ENCODE data around the gene MROH8. TPM values are rescaled to one million over a fixed set of nuclear protein-coding genes. Genes with fewer than 3 reads are reported as not detected.
"Not testable (repeated sequence)": the region's sequence is repeated elsewhere in the genome, so short reads cannot be mapped to it uniquely, and the experiment has no call there.

MROH8 gene
- total RNA-seq, 1 donor from 2014 or later, result 1.3 TPM

GRCh38 chr20:37161830-37162549 lies 17.4 kb downstream of the MROH8 start:
- no peaks in the 10 kb centered on the region for H3K4me1 Mint-ChIP-seq (ENCODE audit: low read depth)

DNA sequence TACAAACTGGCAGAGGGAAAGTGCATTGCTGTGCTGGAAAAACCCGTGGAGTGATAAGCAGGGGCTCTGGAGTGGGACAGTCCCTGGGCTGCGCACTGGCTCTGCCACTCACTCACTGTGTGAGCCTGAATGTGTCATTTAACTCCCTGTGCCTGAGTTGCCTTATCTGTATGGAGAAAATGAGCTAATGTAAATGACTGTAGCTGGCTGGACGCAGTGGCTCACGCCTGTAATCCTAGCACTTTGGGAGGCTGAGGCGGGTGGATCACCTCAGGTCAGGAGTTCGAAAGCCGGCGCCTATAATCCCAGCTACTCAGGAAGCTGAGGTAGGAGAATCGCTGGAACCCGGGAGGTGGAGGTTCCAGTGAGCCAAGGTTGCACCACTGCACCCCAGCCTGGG lies 18.7 kb downstream of the MROH8 start:
- Mint-ChIP-seq H3K4me1 (ENCODE audit: low read depth) (no peaks in the 10 kb centered on the region), H3K27me3 (ENCODE audit: insufficient read depth) (peaks cover 16% of the 10 kb centered on the region), H3K4me3 (no peak overlapping the region), H3K36me3 (ENCODE audit: low read depth) (no peaks in the 10 kb centered on the region), H3K27ac (no peak overlapping the region), H3K9me3 (no peaks in the 10 kb centered on the region)
- intact Hi-C loops (cut with micrococcal nuclease), result no loop called here
- no peak for DNase-seq (ENCODE audit: low spot score)

More at GRCh38 chr20:37161830-37162549, 17.4 kb downstream of the MROH8 start:
- Mint-ChIP-seq H3K27me3 (ENCODE audit: insufficient read depth) (peaks cover 16% of the 10 kb centered on the region), H3K4me3 (no peak overlapping the region), H3K36me3 (ENCODE audit: low read depth) (no peaks in the 10 kb centered on the region), H3K9me3 (no peaks in the 10 kb centered on the region), H3K27ac (no peak overlapping the region)
- intact Hi-C loops (cut with micrococcal nuclease), result no loop called here
- DNase-seq (ENCODE audit: low spot score), result no peak

DNA sequence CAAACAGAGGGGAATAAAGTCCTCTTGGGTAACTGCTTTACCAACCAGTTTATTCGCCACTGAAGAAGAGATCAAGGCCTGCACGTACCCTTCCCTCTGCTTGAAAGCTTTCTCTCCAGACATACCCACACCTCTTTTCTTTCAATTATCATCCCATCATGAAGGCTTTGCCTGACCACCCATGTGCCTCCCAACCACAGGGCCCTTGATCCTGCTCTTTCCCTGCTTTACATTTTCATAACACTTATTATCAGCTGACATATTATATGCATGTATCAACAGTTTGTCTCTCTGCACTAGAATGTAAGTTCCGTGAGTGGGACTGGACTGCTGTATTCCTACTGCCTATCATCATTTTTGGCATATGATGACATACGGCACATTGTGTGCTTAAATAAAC lies 21.1 kb downstream of the MROH8 start:
- intact Hi-C loops (cut with micrococcal nuclease), result no loop called here
- Mint-ChIP-seq H3K27ac (no peak overlapping the region), H3K9me3 (no peaks in the 10 kb centered on the region), H3K27me3 (ENCODE audit: insufficient read depth) (peaks cover 8% of the 10 kb centered on the region), H3K36me3 (ENCODE audit: low read depth) (no peaks in the 10 kb centered on the region), H3K4me1 (ENCODE audit: low read depth) (no peaks in the 10 kb centered on the region), H3K4me3 (no peak overlapping the region)
- DNase-seq (ENCODE audit: low spot score), result no peak

DNA sequence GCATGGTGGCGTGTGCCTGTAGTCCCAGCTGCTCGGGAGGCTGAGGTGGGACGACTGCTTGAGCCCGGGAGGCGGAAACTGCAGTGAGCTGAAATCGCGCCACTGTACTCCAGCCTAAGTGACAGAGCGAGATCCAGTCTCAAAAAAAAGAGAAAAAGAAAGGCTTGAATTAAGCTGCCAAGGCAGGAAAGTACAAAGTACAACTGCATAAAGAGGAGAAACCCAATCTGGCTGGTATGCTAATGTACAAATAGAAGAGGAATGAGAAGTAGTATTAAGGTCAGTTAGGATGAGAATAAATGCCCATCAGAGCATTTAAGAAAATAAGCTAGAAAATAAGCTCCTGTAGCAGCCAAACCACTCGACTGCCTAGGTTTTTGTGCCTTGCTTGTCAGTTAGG lies 23.4 kb downstream of the MROH8 start:
- no peaks in the 10 kb centered on the region for H3K9me3 Mint-ChIP-seq
- intact Hi-C loops (cut with micrococcal nuclease), result no loop called here
- H3K4me3 Mint-ChIP-seq, result no peak overlapping the region
- no peaks in the 10 kb centered on the region for H3K4me1 Mint-ChIP-seq (ENCODE audit: low read depth)
- H3K27ac Mint-ChIP-seq, result no peak overlapping the region
- H3K36me3 Mint-ChIP-seq (ENCODE audit: low read depth), result no peaks in the 10 kb centered on the region
- no peak for DNase-seq (ENCODE audit: low spot score)
- no peaks in the 10 kb centered on the region for H3K27me3 Mint-ChIP-seq (ENCODE audit: insufficient read depth)

DNA sequence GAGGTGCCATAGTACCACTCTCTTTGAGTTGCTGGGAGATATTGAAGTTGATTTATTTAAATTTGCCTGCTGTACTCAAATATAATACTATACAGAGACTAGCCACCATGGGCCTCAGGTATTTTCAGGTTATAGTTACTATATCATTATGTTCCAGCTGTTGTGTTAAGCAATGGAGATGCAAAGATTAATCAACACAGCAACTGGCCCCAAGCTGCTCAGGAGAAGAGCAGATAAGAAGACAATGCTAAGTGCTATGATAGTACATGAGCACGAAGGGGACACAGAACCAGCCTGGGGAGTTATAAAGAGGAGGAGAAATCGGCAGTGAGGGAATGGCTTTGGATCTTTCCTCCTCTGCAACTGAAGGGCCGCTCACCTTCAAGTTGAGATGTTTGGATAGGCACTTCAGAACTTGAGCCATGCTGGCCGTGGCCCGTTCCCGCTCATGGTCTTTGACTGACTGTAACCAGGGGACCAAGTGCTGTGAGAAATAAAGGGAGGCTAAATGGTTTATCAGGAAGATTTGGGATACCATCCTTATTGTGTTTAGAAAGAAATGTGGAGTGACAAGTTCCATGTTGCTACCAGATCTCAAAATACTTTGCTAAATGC lies 24.6 kb downstream of the MROH8 start:
- intact Hi-C loops (cut with micrococcal nuclease), result no loop called here
- Mint-ChIP-seq H3K27me3 (ENCODE audit: insufficient read depth) (no peaks in the 10 kb centered on the region), H3K4me3 (no peak overlapping the region), H3K9me3 (no peaks in the 10 kb centered on the region), H3K27ac (no peak overlapping the region), H3K4me1 (ENCODE audit: low read depth) (no peaks in the 10 kb centered on the region), H3K36me3 (ENCODE audit: low read depth) (no peaks in the 10 kb centered on the region)
- DNase-seq (ENCODE audit: low spot score), result no peak

GRCh38 chr20:37152284-37152683 lies 27.1 kb downstream of the MROH8 start:
- no peak for DNase-seq (ENCODE audit: low spot score)
- H3K27me3 Mint-ChIP-seq (ENCODE audit: insufficient read depth), result no peaks in the 10 kb centered on the region
- intact Hi-C loops (cut with micrococcal nuclease), result no loop called here
- H3K27ac Mint-ChIP-seq, result no peak overlapping the region
- no peaks in the 10 kb centered on the region for H3K9me3 Mint-ChIP-seq
- no peaks in the 10 kb centered on the region for H3K36me3 Mint-ChIP-seq (ENCODE audit: low read depth)
- no peak overlapping the region for H3K4me3 Mint-ChIP-seq
- H3K4me1 Mint-ChIP-seq (ENCODE audit: low read depth), result no peaks in the 10 kb centered on the region

GRCh38 chr20:37151529-37151928 lies 27.8 kb downstream of the MROH8 start:
- H3K4me1 Mint-ChIP-seq (ENCODE audit: low read depth), result no peaks in the 10 kb centered on the region
- no peaks in the 10 kb centered on the region for H3K27me3 Mint-ChIP-seq (ENCODE audit: insufficient read depth)
- H3K36me3 Mint-ChIP-seq (ENCODE audit: low read depth), result no peaks in the 10 kb centered on the region
- H3K4me3 Mint-ChIP-seq, result no peak overlapping the region
- no peak for DNase-seq (ENCODE audit: low spot score)
- H3K27ac Mint-ChIP-seq, result no peak overlapping the region
- intact Hi-C loops (cut with micrococcal nuclease), result no loop called here
- no peaks in the 10 kb centered on the region for H3K9me3 Mint-ChIP-seq

DNA sequence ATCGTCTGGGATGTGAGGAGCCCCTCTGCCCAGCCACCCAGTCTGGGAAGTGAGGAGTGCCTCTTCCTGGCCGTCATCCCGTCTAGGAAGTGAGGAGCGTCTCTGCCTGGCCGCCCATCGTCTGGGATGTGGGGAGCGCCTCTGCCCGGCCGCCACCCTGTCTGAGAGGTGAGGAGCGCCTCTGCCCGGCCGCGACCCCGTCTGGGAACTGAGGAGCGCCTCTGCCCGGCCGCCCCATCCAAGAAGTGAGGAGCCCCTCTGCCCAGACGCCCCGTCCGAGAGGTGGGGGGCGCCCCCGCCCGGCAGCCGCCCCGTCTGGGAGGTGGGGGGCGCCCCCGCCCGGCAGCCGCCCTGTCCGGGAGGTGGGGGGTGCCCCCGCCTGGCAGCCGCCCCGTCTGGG lies 28.5 kb downstream of the MROH8 start:
- H3K4me1 Mint-ChIP-seq (ENCODE audit: low read depth); DNase-seq (ENCODE audit: low spot score); H3K27me3 Mint-ChIP-seq (ENCODE audit: insufficient read depth); H3K4me3 Mint-ChIP-seq; H3K27ac Mint-ChIP-seq; H3K9me3 Mint-ChIP-seq; H3K36me3 Mint-ChIP-seq (ENCODE audit: low read depth); intact Hi-C loops (cut with micrococcal nuclease): not testable (repeated sequence)

GRCh38 chr20:37147250-37147649 lies 32.1 kb downstream of the MROH8 start:
- Mint-ChIP-seq H3K4me1 (ENCODE audit: low read depth) (no peaks in the 10 kb centered on the region), H3K9me3 (no peaks in the 10 kb centered on the region), H3K27me3 (ENCODE audit: insufficient read depth) (no peaks in the 10 kb centered on the region), H3K27ac (no peak overlapping the region), H3K36me3 (ENCODE audit: low read depth) (no peaks in the 10 kb centered on the region), H3K4me3 (no peak overlapping the region)
- DNase-seq (ENCODE audit: low spot score), result no peak
- intact Hi-C loops (cut with micrococcal nuclease), result no loop called here

- Mint-ChIP-seq H3K27ac (no peak overlapping the region), H3K27me3 (ENCODE audit: insufficient read depth) (no peaks in the 10 kb centered on the region), H3K9me3 (no peaks in the 10 kb centered on the region), H3K4me3 (no peak overlapping the region), H3K36me3 (ENCODE audit: low read depth) (no peaks in the 10 kb centered on the region), H3K4me1 (ENCODE audit: low read depth) (no peaks in the 10 kb centered on the region)
- intact Hi-C loops (cut with micrococcal nuclease), result no loop called here
- DNase-seq (ENCODE audit: low spot score), result no peak
Observed at GRCh38 chr20:37144856-37145404, 34.4 kb downstream of the MROH8 start.

GRCh38 chr20:37142708-37143107 lies 36.6 kb downstream of the MROH8 start:
- intact Hi-C loops (cut with micrococcal nuclease), result no loop called here
- H3K4me3 Mint-ChIP-seq, result no peak overlapping the region
- no peaks in the 10 kb centered on the region for H3K4me1 Mint-ChIP-seq (ENCODE audit: low read depth)
- H3K27ac Mint-ChIP-seq, result no peak overlapping the region
- peaks cover 2% of the 10 kb centered on the region for H3K27me3 Mint-ChIP-seq (ENCODE audit: insufficient read depth)
- no peak for DNase-seq (ENCODE audit: low spot score)
- no peaks in the 10 kb centered on the region for H3K9me3 Mint-ChIP-seq
- no peaks in the 10 kb centered on the region for H3K36me3 Mint-ChIP-seq (ENCODE audit: low read depth)

- Mint-ChIP-seq H3K4me3 (no peak overlapping the region), H3K27ac (no peak overlapping the region), H3K27me3 (ENCODE audit: insufficient read depth) (peaks cover 7% of the 10 kb centered on the region), H3K9me3 (no peaks in the 10 kb centered on the region), H3K36me3 (ENCODE audit: low read depth) (no peaks in the 10 kb centered on the region), H3K4me1 (ENCODE audit: low read depth) (no peaks in the 10 kb centered on the region)
- no peak for DNase-seq (ENCODE audit: low spot score)
- intact Hi-C loops (cut with micrococcal nuclease), result no loop called here
Observed at GRCh38 chr20:37137547-37137946, 41.8 kb downstream of the MROH8 start.

GRCh38 chr20:37133952-37134351 lies 45.4 kb downstream of the MROH8 start:
- Mint-ChIP-seq H3K27ac (no peak overlapping the region), H3K4me3 (no peak overlapping the region)

More at GRCh38 chr20:37133952-37134351, 45.4 kb downstream of the MROH8 start:
- Mint-ChIP-seq H3K4me1 (ENCODE audit: low read depth) (no peaks in the 10 kb centered on the region), H3K36me3 (ENCODE audit: low read depth) (no peaks in the 10 kb centered on the region), H3K27me3 (ENCODE audit: insufficient read depth) (peaks cover 20% of the 10 kb centered on the region), H3K9me3 (no peaks in the 10 kb centered on the region)
- intact Hi-C loops (cut with micrococcal nuclease), result no loop called here
- no peak for DNase-seq (ENCODE audit: low spot score)
